HG02623 (cell line): ENCODE results near the gene CDH5.
"Not testable (repeated sequence)": the region's sequence is repeated elsewhere in the genome, so short reads cannot be mapped to it uniquely, and the experiment has no call there.

ENCODE experiments used
- ATAC-seq: cut with Tn5 transposase; IDR thresholded peaks from one replicate; pipeline ENCODE4 v1.9.1; 2021; ENCODE audit warnings: moderate library complexity; ENCODE audit not compliant: unreplicated experiment

The CDH5 gene

GRCh38 chr16:66366433-66367299 is at the start of gene CDH5:
Gene CDH5 (plus strand): TSS chr16:66366691. CDS start chr16:66379338, 12,647 bp downstream.
- no peak for ATAC-seq

DNA sequence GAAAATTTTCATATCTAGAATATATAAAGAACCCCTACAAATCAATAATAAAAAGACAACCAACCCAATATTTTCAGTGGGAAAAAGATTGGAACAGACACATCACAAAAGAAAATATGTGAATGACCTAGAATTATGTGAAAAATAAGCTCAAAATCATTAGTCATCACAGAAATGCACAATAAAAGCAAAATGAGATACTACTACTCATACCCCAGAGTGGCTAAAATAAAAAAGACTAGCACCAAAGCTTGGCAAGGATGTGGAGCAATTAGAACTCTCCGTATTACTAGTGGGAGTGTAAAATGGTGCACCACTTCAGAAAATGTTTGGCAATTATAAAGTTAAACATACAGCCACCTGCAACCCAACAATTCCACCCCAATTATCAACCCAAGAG is 48.0 kb upstream of the CDH5 start:
- ATAC-seq, result no peak

DNA sequence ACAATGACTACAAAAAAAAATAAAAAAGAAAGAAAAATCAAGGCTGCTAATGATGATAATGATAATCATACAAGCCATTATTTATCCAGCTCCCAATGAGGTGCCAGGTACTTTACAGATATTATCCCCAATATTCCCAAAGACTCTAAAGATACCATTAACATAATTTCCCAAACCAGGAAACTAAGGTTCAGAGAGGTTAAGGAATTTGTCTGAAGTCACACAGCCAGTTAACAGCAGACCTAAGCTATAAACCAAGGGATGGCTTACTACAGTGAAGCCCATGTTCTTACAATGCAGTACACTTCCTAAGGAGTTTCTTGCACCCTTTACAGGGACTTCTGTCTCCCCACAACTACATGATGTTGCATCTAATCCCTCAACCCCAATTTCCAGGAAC is 45.7 kb upstream of the CDH5 start:
- no peak for ATAC-seq

DNA sequence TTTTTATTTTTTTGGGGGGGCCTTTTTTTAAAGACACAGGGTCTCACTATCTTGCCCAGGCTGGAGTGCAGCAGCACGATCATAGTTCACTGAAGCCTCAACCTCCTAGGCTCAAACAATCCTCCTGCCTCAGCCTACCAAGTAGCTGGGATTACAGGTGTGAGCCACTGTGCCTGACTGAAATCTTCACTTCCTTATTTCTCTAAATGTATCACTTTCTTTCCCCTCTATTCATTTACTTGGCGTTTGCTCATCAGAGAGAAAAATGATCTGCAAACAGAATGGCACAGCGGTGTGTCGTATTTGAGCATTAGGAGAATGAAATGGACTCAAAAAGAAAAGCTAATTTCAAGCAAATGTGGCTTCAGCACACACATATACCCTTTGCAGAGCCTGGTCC is 44.3 kb upstream of the CDH5 start:
- ATAC-seq, result peak; percentile 66

DNA sequence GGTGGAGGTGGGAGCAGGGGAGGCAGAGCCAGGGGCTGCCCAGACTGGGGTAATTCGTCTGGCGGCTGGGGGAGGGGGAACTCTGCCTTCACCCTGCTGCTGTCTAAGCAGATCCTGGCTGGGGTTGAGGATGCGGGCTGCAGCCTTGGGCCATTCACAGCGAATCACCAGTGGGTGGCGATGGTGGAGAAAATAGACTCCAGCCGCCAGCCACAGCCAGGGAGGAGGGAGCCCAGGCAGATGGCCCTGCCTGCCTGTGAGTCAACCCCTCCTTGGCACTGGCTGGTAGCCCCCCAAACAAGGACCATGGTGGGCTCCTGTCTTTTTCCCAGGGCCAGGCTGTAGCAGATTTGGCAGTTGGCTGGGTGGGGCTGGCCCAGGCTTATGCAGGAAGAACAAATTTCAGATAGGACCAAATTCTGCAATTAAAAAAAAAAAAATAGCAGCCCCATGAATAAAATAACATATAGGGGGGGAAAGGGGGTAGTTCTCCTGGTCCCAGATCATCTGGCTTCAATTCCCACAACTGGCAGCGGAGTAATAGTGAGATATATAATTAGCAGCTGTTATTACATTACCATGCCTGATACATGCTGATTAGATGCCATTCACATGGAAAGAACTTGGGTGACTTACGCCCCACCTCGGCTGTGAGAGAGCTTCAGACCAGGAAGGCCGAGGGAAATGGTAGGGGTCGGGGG is 41.5 kb upstream of the CDH5 start:
- ATAC-seq, result no peak

DNA sequence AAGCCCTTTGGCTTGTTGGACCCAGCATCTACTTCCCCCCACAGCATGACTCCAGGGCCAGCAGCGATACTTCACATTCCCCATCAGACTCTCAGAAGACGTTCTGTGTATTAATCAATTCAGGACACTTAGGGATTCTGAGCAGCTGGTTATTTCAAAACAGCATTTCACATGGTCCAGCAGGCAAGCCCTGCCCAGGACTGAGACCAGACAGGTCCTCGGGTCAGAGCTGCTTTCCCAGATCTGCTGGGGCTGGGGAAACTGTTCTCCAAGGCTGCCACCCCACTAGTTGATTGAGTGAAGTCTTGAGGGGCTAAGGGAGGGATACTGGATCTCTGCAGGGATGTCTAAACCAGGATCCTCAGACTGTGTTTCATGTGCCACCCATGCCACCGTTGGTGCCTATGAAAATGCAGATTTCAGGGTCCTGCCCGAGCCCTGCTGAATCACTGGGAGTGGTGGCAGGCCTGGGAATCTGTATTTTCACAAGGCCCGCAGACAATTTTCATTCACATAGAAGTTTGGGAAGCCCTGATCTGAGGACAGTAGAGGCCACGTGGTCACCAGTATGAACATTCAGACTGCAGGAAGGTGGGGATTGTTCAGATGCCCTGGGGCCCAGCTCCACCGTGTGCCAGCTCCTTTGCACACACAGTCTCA is 40.6 kb upstream of the CDH5 start:
- no peak for ATAC-seq

- ATAC-seq, result no peak
These were observed 39.4 kb upstream of the CDH5 start for GRCh38 chr16:66326991-66327513.

DNA sequence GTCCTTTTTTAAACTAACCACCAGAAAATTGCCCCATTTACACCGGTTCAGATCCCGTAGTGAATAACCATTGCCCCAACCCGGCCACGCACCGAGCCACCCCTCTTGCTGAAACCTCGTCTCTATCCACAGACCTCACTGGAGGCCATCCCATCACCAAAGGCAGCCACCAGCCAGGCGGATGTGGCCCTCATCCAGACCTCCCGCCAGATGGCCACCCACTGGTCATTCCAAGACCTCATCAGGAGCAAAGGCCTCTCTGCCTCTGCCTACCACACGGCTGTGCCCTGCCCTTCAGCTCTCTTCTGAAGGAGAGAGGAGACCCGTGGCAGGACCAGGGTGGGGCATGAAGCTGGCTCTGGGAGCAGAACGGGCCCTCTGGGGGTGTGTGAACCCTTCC is 38.2 kb upstream of the CDH5 start:
- no peak for ATAC-seq

- ATAC-seq, result not testable (repeated sequence)
These were observed 35.0 kb upstream of the CDH5 start for GRCh38 chr16:66331464-66331863.

DNA sequence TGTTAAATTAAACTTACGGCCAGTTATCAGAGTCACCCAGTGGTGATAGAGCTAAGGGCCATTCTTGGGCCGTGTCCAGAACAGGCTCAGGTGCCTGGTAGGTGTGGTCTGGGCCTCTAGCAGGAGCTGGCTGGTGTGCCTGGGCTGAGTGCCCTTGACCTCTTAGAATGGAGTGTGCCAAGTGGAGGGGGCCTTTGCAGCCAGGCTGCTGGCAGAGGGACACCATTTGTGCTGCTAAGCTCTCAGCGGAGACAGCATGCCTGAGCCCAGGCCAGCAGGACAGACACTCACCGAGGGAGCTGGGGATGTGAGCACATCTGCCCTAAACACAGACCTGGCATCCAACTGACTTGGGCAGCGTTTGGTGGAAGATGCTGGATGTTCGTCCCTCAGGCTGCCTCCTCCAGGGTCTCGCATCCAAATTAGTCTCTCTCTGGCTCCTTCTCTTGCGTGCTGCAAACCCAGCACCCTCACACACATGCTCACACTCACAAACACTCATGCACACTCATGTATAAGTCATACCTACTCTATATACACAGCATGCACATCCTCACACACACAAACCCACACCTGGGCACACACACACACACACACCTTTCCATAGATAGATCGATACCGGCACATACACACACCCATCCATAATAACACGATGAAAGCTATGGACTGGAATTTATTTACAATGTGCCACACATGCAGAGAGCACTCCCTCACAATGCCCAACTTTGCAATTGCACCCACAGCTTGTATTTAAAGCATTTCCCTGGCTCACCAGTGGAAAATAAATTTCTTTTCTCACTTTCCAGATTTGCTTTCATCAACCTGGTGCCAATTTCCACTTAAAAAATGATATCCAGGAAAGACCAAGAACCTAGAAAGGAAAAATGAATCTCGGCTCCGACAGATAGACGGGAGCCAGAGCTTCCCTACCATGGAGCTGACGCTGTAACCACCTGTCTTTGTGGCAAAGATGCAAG is 33.6 kb upstream of the CDH5 start:
- ATAC-seq, result no peak

GRCh38 chr16:66334853-66335574 is 31.5 kb upstream of the CDH5 start:
- no peak for ATAC-seq

GRCh38 chr16:66335704-66336329 is 30.7 kb upstream of the CDH5 start:
- no peak for ATAC-seq

GRCh38 chr16:66337463-66338188 is 28.9 kb upstream of the CDH5 start:
- ATAC-seq, result no peak

GRCh38 chr16:66342294-66342900 is 24.1 kb upstream of the CDH5 start:
- ATAC-seq, result no peak

DNA sequence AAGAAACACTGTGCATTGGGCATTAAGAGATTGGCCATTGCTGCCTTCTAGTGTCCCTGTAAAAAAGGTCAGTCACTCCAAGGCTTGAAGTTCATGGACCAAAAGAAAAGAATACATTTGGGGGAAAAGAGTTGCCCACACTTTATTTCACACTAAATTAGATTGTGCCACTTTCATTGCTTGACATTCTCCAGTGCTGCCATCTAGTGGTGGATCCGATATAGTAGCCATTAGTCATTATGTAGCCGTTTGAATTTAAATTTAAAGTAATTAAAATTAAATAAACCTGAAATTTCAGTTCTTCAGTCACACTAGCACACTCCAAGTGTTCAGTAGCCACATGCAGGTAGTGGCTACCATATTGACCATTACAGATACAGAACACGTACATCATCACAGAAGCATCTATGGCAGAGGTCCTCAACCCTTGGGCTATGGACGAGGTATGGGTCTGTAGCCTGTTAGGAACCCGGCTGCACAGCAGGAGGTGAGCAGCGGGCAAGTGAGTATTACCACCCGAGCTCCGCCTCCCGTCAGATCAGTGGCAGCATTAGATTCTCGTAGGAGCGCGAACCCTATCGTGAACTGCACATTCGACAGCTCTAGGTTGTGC is 21.9 kb upstream of the CDH5 start:
- no peak for ATAC-seq

DNA sequence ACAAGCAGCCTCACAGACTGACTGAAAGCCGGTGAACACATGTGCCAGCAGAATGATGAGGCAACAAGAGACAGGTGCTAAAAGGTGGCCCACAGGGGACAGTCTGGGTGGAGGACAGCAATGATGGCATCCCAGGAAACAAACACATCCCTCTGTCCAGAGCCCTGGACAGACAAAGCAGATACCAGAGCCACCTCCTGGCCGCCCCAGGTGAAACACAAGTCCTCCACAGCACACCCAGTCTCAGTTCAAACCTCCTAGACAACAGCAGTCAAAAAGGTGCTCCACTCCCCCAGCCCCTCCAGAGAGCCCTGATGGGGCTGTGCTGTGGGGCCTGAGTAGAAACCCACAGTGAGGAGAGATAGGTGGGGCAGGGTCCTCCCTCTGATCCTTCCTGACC is 20.3 kb upstream of the CDH5 start:
- no peak for ATAC-seq

DNA sequence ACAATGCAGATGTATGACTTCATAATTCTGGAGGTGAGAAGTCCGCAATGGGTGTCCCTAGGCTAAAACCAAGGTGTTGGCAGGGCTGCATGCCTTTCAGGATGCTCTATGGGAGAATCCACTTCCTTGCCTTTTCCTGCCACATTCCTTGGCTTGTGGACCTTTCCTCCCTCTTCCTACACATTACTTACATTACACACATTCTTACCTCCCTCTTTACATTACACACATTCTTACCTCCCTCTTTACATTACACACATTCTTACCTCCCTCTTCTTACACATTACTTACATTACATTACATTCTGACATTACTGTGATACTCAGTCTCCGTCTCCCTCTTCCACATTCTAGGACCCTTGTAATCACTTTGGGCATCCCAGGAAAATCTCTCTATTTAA is 14.2 kb upstream of the CDH5 start:
- no peak for ATAC-seq

DNA sequence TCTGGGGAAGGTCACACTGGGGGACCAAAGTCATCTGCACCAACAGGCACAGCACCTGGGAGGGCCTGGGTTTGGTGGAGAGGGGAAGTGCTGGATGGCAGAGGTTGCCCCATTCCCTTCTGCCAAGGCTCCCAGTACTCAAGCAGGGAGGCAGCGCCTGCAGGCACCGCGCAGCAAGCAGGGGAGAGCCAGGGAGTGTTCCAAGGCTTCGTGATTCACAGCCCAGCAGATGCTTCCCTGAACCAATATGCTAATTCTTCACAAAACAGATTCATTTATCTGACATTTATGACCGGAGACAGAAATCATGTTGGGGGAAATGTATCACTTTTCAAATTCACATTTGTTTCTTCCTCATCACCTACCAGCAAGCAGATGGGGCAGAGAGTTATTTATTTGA is 13.4 kb upstream of the CDH5 start:
- no peak for ATAC-seq
